GM18858 (cell line): ENCODE results near the gene ATP10A.
"Not testable (repeated sequence)": the region's sequence is repeated elsewhere in the genome, so short reads cannot be mapped to it uniquely, and the experiment has no call there.

Experiments
- ATAC-seq: cut with Tn5 transposase; IDR thresholded peaks from one replicate; pipeline ENCODE4 v1.9.1; 2021; ENCODE audit not compliant: unreplicated experiment

ATP10A gene

DNA sequence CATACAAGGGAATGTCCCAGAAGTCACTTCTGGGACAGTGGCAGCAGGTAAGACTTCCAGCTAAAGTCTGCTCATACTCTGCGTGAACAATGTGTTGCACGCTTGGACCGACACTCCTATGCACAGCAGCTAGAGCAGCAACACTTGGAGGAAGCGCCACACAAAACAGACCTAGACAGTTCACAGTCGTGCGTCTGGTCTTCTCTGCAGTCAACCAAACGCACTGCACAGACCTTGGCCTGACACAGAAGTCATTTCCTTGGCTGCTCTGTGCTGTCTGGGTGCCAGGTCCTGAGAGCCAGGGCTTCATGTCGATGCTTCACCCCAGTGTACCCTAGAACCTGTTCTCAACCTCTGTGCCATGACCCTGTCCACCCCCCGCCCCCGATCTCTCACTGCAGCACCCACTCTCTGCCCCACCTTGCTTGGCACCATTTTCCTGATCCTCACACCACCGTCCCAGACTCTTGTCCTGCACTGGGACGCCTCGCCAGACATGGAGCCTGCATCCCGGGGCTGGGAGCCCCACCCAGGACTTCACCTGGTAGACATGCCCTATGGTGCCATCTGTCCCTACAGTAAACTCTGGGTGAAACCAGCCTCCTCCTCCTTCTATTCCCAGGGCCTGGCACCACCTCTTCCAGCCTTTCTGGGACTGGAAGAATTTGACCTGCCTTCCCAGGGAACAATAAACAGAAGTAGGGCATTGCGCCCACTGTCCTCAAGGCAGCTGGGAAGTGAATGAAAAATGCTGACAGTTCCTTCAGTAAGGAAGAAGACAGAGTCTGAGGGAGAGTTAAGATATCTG lies 3.1 kb downstream of the ATP10A start:
- no peak for ATAC-seq

DNA sequence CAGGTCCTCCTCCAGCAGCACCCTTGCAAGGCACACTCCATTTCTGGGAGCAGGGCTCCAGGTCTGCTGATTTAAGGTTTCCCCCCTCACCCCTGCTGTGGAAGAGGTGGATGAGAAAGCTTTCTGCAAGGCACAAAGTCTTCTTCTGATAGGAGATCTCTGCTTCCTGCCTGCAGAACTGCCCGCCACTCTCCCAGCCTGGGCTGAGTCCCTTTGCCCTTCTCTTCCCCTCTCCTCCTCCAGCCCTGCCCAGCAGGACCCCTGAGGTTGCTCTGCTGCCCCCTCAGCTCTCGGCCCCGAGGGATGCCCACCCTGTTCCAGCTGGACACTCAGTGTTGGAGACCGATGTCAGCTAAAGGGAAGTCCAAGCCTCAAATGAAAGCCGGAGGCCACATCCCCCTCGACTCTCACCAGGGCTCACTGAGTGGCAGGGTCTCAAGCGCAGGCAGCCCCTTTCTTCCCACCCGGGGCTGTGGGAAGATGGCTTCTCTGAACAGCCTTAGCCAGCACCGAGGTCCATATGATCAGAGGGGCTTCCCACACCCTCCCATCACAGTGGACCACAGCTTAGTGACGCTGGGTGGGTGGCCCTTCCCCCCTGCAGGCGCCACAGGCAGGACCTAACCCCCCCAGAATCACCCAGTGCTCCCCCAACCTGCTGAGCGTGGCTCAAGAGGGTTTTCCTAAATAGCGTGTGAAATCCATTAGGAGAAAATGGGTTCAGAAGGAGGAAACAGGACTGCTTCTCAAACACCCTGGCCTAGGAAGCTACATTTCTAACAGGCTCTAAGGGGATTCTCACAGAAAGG lies 4.0 kb downstream of the ATP10A start:
- no peak for ATAC-seq

DNA sequence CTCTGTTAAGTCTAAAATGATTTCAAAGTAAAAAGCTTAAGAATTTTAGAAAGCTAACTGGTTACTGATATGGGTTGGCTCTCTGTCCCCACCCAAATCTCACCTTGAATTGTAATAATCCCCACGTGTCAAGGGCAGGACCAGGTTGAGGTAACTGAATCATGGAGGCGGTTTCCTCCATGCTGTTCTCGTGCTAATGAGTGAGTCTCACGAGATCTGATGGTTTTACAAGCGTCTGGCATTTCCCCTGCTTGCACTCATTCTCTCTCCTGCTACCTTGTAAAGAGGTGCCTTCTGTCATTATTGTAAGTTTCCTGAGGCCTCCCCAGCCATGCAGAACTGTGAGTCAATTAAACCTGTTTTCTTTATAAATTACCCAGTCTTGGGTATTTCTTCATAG lies 7.1 kb downstream of the ATP10A start:
- not testable (repeated sequence) for ATAC-seq

DNA sequence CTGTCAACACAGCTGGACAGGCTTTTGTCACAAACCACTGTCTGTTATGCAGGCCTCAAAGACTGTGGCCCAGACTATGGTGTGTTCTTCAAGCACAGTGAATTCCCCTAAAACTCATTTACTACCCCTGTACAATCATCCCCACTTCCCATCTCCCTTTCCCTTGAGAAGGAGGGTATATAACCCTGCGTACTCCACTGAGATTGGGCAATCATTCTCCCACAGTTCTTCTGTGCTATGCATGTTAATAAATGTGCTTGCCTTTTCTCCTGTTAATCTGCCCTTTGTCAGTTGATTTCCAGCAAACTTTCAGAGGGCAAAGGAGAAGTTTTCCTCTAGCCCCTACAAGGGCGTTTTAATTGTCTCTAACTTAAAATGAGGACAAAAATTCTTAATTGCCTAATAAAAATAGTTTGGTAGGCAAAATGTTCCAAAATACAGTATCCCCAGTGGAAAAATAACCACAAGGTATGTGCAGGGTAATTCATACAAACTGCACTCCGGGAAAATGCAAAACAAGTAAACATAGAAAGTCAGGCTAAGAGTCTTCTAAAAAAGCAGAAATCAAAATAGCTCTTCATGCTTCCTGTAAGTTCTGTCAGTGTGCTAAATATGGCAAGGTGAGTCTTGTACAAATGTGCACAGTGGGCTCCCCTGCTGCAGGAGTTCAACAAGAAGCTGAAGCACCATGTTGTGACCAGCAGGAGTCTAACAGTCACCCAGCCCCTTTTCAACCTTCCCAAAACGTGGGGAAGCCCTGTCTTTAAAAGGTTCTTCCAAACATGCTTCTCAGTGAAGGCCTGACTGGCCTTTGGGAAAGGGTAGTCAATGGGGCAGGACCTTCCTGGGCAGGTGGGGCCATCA lies 10.2 kb downstream of the ATP10A start:
- ATAC-seq, result no peak

DNA sequence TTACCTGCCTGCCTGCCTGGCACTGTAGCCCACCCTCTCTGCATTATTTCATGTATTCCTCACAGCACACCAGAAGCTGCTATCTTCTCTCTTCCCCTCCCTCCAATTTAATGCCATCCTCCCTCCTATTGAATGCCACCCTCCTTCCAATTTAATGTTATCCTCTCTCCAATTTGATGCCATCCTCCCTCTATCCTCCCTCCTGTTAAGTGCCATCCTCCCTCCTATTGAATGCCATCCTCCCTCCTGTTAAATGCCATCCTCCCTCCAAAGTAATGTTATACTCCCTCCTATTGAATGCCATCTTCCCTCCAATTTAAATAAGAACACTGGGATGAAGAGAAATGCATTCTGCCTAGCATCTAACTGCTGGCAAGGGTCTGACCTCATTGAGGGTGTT lies 11.1 kb downstream of the ATP10A start:
- ATAC-seq, result no peak

DNA sequence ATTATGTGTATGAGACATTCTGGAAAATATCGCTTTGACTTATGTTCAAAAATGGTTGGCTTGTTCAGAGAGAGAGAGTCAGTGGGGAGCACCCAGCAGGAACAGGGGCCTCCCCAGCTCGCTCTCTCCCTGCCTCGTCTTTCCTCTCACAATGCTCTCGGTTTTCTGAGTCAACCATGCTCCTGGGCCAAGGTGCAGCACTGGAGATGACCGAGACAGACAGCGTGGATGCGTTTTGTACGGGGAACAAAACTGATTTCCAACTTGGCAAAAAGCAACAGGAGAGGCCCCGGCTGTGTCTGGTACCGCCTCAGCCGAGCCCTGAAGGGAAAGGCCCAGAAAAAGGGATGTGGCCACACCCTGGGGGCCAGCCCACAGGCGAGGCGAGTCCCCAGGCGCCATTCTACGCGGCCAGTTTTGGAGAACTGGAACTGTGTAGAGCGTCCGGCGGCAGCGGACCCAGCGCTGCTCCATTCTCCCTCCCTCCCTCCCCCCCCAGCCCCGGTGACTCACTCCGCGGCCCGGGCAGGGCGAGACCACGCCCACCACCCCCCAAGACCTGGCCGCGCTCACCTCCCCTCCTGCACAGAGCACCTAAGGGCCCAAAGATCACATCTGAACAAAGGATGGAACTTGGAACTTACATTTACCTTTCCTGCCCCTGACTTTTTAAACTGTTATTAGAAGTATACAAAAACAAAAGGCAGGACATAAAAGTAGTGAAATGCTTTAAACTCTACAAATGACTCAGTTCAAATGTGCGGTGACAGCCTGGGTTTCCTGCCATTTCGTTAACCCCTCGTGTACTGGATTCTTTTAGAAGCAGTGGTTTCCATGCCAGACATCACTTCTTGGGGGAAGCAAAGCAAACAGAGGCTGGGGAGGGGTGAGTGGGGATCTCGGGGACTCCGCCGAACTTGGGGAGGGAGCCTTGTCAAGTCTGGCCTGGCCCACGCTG lies 12.7 kb downstream of the ATP10A start:
- peak; percentile 64 for ATAC-seq

DNA sequence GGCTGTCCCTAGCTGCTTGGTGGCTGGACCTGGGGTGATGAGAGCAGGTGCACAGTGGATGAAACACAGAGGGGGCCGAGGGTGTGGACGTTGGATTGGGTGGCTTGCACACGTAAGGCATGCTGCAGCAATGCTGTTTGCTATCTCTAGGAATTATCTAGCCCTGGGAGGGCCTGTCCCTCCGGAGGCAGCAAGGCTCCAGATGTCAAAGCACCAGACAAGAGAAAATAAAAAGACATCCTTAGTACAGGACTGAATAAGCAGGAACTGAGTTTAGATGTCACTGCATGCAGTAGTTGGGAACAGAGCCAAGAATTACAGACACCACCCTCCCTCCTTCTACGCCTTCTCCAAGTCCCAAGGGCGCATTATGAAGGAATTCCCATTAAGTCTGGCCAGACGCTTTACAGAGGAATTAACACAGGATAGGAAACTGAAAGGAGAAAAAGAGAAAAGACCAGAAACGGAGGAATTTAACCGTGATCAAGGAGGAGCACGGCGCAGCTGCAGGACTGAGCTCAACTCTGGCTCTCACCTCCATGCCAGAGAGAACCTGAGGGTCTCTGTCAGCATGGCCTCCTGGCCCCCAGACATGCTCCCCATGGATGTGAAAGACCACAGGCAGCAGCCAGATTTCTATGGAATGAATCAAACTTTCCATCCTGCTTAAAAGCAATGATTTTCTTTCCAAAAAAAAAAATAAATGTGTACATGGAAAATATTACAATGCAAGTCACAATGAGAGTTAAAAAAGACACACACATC lies 13.8 kb downstream of the ATP10A start:
- no peak for ATAC-seq

DNA sequence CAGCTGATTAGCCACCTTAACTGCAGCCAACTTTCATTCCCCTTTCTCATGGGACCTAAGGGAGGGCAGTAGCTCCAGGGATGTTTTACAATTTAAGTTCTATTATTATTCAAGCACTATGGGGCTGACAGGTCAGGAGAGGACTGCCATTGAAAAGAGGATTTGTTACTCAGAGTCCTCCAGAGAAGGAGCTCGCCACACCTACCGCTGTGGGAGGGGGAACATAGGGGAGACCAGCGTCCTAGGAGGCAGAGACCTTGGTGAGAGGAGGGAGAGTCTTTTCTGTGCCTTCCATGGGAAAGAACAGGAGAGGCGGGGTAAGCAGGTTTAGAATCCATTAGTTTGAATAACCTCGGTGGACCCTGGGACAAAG lies 14.4 kb downstream of the ATP10A start:
- no peak for ATAC-seq

DNA sequence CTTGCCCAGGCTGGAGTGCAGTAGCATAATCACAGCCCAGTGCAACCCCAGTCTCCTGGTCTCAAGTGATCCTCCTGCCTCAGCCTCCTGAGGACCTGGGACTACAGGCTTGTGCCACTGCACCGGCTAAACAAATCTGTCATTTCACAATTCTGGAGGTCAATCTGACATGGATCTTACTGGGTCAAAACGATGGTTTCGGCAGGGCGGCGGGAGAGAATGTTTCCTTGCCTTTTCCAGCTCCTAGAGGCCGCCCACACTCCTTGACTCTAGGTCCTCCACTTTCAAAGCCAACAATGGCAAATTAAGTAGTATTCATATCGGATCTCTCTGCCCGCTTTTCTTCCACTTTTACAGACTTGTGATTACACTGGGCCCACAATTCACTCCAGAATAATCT lies 14.8 kb downstream of the ATP10A start:
- ATAC-seq, result no peak

DNA sequence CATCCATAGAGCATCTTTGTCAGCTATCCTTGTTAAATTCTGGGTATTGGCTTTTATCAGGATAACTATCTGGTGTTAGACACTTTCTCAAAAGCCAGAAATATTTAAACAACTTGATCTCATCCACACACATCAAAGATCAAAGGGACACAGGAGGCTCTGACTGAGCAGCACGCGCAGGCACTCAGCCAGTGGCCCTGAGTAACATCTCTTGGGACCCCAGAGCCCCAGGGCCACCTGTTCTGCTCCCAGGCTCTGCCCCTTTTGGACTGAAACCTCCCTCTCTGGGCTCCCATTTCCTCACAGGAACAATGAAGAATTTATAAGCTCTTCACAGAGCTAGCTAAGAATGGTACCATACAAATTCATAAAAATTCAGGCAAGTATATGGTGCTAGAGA lies 16.1 kb downstream of the ATP10A start:
- ATAC-seq, result no peak

DNA sequence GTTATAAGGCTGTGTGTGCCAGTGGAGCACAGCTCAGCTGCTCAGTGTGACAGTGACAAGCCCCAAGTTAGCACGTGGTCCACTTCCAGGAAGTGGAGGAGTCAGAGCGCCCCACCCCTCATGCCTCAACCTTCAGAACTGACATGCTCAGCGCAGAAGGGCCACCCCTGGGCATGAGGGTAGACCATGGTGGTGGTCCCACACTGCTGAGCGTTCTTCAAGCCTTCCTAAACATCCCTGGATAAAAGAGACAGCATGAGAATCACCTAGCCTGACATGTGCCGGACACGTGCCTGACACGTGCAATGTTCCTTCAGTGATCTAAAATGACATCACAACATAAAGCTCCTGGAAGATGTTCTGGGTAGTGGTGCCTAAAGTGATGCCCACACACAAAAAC lies 16.8 kb downstream of the ATP10A start:
- no peak for ATAC-seq

DNA sequence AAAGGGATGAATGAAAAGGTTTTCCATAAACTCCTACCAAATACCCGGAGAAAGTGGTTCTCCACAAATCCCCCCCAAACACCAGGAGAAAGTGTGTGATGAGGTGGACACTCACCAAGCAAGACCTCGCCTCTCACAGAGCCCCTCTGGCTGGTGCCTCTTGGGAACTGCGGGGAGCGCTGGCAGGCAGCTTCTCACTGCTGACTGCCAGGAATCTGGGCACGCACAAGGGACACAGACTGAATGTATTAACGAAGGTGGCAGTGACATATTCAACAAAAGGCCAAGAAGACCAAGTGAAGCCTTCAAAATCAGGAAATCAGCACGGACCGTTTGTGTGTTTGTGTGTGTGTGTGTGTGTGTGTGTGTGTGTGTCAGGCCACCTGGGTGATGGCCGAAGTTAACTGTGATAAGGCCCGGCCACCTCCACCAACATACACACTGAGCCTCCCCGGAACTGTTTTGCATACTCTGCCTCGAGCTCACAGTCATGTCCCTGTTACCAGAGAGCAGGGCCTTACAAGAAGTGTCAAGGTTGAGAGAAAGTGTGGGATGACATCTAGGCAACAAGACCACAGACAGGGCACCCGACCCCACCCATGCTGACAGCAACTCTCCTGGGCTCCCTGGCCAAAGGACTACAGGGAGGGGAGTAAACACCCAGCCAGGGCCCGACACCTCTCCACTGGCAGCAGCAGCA lies 18.0 kb downstream of the ATP10A start:
- ATAC-seq, result no peak

DNA sequence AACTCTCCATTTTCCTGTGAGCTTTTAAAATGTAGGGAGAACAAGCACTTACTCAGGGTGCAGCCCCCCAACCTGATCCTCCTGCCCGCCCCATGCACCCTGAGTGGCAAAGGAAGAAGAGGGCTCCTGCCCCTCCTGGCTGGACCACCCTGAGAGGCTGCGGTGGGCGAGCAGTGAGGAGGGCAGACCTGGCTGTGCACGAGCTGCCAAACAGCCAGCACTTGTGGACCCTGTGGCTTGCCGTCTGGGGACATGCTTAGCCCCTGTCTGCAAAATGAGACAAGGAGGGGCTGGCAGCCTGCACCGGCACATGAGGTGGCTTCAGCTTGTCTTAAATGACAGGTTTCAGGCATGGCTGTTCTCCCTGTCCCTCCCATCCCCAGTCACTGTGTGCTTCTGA lies 18.6 kb downstream of the ATP10A start:
- no peak for ATAC-seq

DNA sequence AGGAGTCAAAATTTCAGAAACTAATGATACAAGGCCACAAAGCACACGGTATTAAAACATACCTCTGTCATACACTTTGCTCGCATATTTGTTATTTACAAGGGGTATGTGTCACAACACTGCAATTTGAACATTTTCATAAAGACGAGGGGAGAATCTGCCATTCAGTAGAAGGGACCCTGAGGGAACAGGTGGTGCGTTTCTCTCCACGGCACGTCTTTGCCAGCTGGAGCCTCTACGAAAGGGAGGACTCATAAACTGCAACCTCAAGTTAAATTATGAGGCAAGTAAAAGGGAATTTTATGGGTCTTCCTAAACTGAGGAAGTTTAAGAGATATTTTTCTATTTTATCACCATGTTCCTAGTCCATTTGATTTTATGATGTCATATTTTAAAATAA lies 19.1 kb downstream of the ATP10A start:
- no peak for ATAC-seq

DNA sequence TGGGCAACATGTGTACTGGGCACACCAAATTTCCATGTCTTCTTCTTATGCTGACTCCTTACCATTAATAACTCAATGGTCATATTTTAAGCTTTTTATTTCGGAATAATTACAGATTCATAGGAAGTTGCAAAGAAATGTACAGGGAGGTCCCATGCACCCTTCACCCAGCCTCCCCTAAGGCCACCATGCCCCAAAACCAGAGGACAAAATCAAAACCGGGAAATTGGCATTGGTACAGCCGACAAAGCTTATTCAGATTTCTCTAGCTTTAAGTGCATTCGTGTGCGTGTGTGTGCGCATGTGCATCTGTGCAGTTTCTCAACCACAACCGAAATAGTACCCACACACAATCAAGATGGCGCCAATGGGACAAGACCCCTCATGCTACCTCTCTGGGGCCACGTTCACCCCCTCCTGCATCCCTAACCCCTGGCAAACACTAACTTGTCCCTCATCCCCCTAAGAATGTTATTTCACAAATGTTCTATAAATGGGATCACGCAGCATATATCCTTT lies 23.4 kb downstream of the ATP10A start:
- ATAC-seq, result no peak

DNA sequence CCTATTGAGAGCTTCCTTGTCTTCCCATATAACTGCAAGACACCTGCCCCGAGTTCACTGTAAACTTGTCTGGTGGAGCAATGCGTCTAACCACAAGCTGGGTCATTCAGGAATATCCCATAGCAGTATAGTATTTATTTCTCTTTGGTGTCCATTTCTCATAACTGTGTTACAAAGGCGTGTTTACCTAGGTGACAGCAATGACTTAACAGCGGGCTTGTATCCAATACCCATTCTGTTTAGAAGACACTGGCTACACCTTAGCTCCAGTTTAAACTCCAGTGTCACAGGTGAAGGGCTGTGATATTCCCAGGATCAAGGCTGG lies 24.3 kb downstream of the ATP10A start:
- ATAC-seq, result no peak

DNA sequence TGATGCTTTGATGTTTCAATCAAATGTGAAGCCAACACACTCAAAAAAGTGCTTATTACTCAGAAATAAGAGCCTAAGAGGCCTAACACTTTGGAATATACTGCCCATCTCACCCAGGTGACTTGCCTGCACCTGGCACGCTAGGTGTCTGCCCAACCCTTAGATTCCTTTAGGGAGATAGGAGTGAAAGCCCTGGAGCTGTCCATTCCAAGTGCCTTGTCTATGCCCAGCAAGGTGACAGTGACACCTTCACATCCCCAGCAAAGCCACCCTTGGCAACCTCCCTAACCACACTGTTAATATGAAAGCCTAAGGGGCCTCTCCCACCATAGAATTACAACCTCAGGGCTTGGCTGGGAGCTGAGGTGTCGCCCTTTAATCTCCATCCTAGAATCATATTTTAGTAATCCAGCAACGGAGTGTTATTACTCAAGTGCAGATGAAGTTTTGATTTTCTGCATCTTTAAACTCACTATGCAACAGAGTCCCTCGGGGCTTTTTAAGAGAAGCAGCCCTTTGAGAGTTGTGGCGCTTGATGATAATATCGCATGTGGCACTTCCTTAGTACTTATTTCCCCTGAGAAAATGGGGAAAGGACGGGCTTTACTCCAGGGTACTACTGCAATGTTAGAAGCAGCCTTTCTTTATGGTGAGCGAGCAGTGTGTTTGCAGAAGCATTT lies 24.8 kb downstream of the ATP10A start:
- no peak for ATAC-seq

DNA sequence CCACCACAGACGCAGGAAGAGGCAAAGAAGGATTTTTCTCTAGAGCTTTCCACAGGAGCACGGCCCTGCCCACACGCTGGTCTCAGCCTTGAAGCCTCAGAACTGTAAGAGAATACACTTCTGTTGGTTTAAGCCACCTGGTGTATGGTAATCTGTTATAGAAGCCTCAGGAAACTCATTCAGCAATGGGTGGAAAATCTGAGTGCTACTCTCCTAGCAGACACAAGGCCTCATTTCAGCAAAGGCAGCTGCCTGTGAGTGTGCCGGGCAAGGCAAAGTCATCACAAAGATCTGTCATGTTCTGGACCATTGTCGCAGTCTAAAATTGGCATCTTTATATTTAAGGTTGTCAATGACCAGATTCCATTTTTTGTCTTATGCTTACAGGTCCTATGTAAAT lies 31.0 kb downstream of the ATP10A start:
- no peak for ATAC-seq
